OCI-LY1 (cell line): ENCODE data around the gene CFAP97D1.

Experiments used
- H2AFZ ChIP-seq: fragments of 200-600 bp; sonication (generic), shearing (Covaris generic); 2 replicates; pipeline ENCODE4 v1.6.0; 2014; ENCODE audit warnings: antibody characterized with exemption, mild to moderate bottlenecking, low read length
- H3F3A ChIP-seq: fragments of 200-600 bp; sonication (generic), shearing (Covaris generic); 2 replicates; pipeline ENCODE4 v1.6.0; 2014; ENCODE audit warnings: mild to moderate bottlenecking, antibody characterized with exemption, low read length, moderate library complexity; ENCODE audit not compliant: insufficient read depth
- H3K27ac ChIP-seq: fragments of 200-600 bp; sonication (generic); 2 replicates; pipeline ENCODE4 v1.5.1; 2014; ENCODE audit warnings: low read length, mixed run types, mild to moderate bottlenecking, low read depth; ENCODE audit not compliant: poor library complexity, severe bottlenecking
- H3K27me3 ChIP-seq: fragments of 200-600 bp; sonication (generic); 2 replicates; pipeline ENCODE4 v1.6.0; 2014; ENCODE audit warnings: antibody characterized with exemption, mild to moderate bottlenecking, low read length, moderate library complexity; ENCODE audit not compliant: insufficient read depth
- H3K36me3 ChIP-seq: fragments of 200-600 bp; sonication (generic); 2 replicates; pipeline ENCODE4 v1.6.1; 2014; ENCODE audit warnings: mild to moderate bottlenecking, antibody characterized with exemption, low read length, moderate library complexity, mixed read lengths; ENCODE audit not compliant: insufficient read depth
- H3K4me1 ChIP-seq: fragments of 200-600 bp; sonication (generic); 2 replicates; pipeline ENCODE4 v1.5.1; 2014; ENCODE audit warnings: mild to moderate bottlenecking, low read length, moderate library complexity; ENCODE audit not compliant: insufficient read depth, severe bottlenecking
- H3K4me2 ChIP-seq: fragments of 200-600 bp; sonication (generic), shearing (Covaris generic); 2 replicates; pipeline ENCODE4 v1.6.1; 2014; ENCODE audit warnings: low read length
- H3K4me3 ChIP-seq: fragments of 200-600 bp; sonication (generic); 2 replicates; pipeline ENCODE4 v1.5.1; 2014; ENCODE audit warnings: low read length, low read depth, mild to moderate bottlenecking, mixed read lengths; ENCODE audit not compliant: poor library complexity, severe bottlenecking
- H3K79me2 ChIP-seq: fragments of 200-600 bp; shearing (Covaris generic); 2 replicates; pipeline ENCODE4 v1.6.1; 2016; ENCODE audit warnings: mixed run types, low read length, mixed read lengths; ENCODE audit not compliant: insufficient read depth
- H3K9ac ChIP-seq: fragments of 200-600 bp; sonication (generic), shearing (Covaris generic); 2 replicates; pipeline ENCODE4 v1.6.1; 2014; ENCODE audit warnings: mild to moderate bottlenecking, low read length, mixed read lengths
- H3K9me2 ChIP-seq: fragments of 200-600 bp; sonication (generic), shearing (Covaris generic); 2 replicates; pipeline ENCODE4 v1.6.1; 2014; ENCODE audit warnings: low read depth, mild to moderate bottlenecking, low read length, mixed read lengths
- H3K9me3 ChIP-seq: fragments of 200-600 bp; shearing (Covaris generic); 2 replicates; pipeline ENCODE4 v1.6.1; 2014; ENCODE audit warnings: low read length, mixed read lengths
- H4K20me1 ChIP-seq: fragments of 200-600 bp; sonication (generic), shearing (Covaris generic); 2 replicates; pipeline ENCODE4 v1.6.0; 2016; ENCODE audit warnings: mild to moderate bottlenecking, low read length; ENCODE audit not compliant: insufficient read depth
- EZH2 ChIP-seq: fragments of 200-600 bp; sonication (generic), shearing (Covaris generic); IDR thresholded peaks from 2 replicates; pipeline ENCODE4 v1.8.0; 2017; ENCODE audit warnings: borderline replicate concordance, mixed run types, mild to moderate bottlenecking, antibody characterized with exemption, low read length, moderate library complexity, mixed read lengths
- TF ChIP-seq, protein P1 (sequence below): fragments of 200-600 bp; sonication (generic), shearing (Covaris generic); IDR thresholded peaks from 2 replicates; pipeline ENCODE4 v1.5.1; 2017; ENCODE audit warnings: mild to moderate bottlenecking, antibody characterized with exemption, low read length, moderate library complexity, mixed read lengths

Gene CFAP97D1

DNA sequence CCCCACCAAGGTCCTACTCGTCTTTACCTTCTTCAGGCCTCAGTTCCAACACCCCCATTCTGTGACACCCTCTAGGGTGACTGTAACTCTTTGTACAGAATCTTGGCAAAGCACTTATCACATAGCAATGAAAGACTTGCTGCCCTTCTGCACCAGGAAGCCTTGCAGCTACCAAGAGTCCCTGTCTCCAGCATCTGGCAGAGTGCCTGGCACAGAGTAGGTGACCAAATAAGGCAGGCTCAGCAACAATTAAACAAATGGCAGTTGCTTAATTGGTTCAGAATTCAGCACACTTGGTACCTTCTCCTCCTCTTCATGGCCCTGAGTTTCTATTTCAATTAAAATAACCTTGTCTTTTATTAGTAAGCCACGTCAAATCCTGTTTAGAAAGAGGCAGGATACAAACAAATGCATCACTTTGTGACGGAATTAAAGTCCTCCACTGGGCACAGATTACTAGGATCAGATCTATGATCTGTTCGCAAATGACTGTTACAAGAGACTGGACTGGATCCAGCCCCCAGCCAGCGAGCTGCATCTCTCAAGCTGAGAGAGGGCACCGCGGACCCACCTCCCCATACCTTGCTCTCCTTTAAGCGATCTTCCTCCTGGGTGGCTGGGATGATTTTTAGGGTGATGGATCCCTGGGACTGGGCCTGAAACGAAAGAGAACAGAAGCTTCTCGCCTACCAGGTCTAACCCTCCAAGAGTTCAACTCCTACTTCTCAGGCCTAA is 43.3 kb downstream of the CFAP97D1 start:
- Histone ChIP-seq H3K4me1 (no peaks in the 10 kb centered on the region), H3K9me3 (no peaks in the 10 kb centered on the region), H3K27ac (no peak overlapping the region), H3K36me3 (no peaks in the 10 kb centered on the region), H4K20me1 (no peaks in the 10 kb centered on the region), H3K79me2 (no peaks in the 10 kb centered on the region), H3K9ac (no peak overlapping the region), H3K9me2 (no peaks in the 10 kb centered on the region), H3K4me2 (no peak overlapping the region), H3K4me3 (no peak overlapping the region), H3K27me3 (peaks cover 12% of the 10 kb centered on the region), H2AFZ (no peak overlapping the region), H3F3A (no peaks in the 10 kb centered on the region)
- TF ChIP-seq EZH2, result no peak
- TF ChIP-seq, protein P1, sequence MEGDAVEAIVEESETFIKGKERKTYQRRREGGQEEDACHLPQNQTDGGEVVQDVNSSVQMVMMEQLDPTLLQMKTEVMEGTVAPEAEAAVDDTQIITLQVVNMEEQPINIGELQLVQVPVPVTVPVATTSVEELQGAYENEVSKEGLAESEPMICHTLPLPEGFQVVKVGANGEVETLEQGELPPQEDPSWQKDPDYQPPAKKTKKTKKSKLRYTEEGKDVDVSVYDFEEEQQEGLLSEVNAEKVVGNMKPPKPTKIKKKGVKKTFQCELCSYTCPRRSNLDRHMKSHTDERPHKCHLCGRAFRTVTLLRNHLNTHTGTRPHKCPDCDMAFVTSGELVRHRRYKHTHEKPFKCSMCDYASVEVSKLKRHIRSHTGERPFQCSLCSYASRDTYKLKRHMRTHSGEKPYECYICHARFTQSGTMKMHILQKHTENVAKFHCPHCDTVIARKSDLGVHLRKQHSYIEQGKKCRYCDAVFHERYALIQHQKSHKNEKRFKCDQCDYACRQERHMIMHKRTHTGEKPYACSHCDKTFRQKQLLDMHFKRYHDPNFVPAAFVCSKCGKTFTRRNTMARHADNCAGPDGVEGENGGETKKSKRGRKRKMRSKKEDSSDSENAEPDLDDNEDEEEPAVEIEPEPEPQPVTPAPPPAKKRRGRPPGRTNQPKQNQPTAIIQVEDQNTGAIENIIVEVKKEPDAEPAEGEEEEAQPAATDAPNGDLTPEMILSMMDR, result no peak

DNA sequence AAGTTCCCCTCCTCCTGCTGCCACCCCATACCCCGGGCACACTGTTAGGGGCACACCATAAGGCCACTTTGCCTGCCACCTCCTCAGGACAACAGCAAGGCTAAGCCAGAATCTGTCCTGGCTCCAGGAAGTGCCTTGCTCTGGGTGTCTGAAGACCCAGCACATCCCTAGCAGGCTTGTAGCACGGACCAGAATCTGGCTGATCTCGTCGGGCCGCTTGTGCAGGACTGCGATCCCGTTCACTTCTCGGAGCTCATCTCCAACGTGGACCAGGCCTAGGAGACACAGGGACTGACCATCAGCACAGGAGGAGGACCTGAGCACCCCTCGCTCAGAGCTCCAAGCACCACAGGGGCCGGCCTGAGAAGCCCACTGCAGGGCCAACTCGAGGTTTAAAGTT is 45.3 kb downstream of the CFAP97D1 start:
- TF ChIP-seq EZH2, result no peak
- TF ChIP-seq, protein P1, result no peak
- no peak overlapping the region for H3K27ac ChIP-seq

DNA sequence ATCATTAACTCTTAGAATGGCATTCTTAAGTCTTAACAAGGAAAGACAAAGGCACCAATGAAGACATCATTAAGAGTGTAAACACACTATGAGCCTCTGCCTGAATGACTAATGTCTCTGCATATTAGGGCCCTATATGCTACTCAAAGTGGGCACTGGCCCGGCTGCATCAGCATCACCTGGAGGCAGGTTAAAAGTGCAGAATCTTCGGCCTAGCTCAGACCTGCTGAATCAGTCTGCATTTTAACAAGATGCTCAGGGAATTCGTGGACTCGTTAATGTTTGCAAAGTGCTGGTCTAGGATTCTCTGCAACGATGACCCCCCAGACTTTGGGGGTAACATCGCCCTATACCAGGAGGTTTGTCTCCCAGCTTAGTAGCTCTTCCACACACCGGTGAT is 46.0 kb downstream of the CFAP97D1 start:
- Histone ChIP-seq H3K4me2 (no peak overlapping the region), H3K4me3 (no peak overlapping the region), H3K27ac (no peak overlapping the region), H3K79me2 (no peaks in the 10 kb centered on the region), H4K20me1 (no peaks in the 10 kb centered on the region), H3F3A (no peaks in the 10 kb centered on the region), H3K9ac (no peak overlapping the region), H3K27me3 (peaks cover 13% of the 10 kb centered on the region), H3K9me2 (no peaks in the 10 kb centered on the region), H2AFZ (no peak overlapping the region), H3K4me1 (no peaks in the 10 kb centered on the region), H3K9me3 (no peaks in the 10 kb centered on the region), H3K36me3 (no peaks in the 10 kb centered on the region)
- no peak for TF ChIP-seq EZH2
- TF ChIP-seq, protein P1, result no peak

More for the DNA sequence above, 45.3 kb downstream of the CFAP97D1 start:
- Histone ChIP-seq H4K20me1 (no peaks in the 10 kb centered on the region), H3F3A (no peaks in the 10 kb centered on the region), H3K27me3 (peaks cover 13% of the 10 kb centered on the region), H3K4me2 (no peak overlapping the region), H3K9me3 (no peaks in the 10 kb centered on the region), H3K4me3 (no peak overlapping the region), H3K4me1 (no peaks in the 10 kb centered on the region), H3K9me2 (no peaks in the 10 kb centered on the region), H3K9ac (no peak overlapping the region), H2AFZ (no peak overlapping the region), H3K36me3 (no peaks in the 10 kb centered on the region), H3K79me2 (no peaks in the 10 kb centered on the region)
